H9 (cell line): Measurements from ENCODE around the gene SFMBT2. TPM values are rescaled to one million over a fixed set of nuclear protein-coding genes. Genes with fewer than 3 reads are reported as not detected.

Experiments
- DNase-seq: peaks from one replicate; pipeline ENCODE4 v3.0.0-alpha.2; 2017
- H2AFZ ChIP-seq: one replicate; pipeline ENCODE4 v1.6.1; 2013; ENCODE audit warnings: mild to moderate bottlenecking, low read length, control low read depth, moderate library complexity
- H2AK5ac ChIP-seq: 2 replicates; pipeline ENCODE4 v1.6.1; 2013; ENCODE audit warnings: low read length, control low read depth, mixed read lengths; ENCODE audit not compliant: insufficient read length
- H2BK120ac ChIP-seq: one replicate; pipeline ENCODE4 v1.6.1; 2013; ENCODE audit warnings: low read depth, mild to moderate bottlenecking, low read length, control low read depth, inconsistent platforms; ENCODE audit not compliant: poor library complexity, severe bottlenecking
- H2BK12ac ChIP-seq: 2 replicates; pipeline ENCODE4 v1.6.1; 2013; ENCODE audit warnings: low read length, control low read depth, mixed read lengths, low read depth; ENCODE audit not compliant: insufficient read length
- H2BK15ac ChIP-seq: 2 replicates; pipeline ENCODE4 v1.6.1; 2013; ENCODE audit warnings: low read depth, low read length, control low read depth
- H2BK20ac ChIP-seq: one replicate; pipeline ENCODE4 v1.6.1; 2013; ENCODE audit warnings: low read depth, mild to moderate bottlenecking, low read length, control low read depth, inconsistent platforms; ENCODE audit not compliant: poor library complexity, severe bottlenecking
- H2BK5ac ChIP-seq: 2 replicates; pipeline ENCODE4 v1.6.1; 2013; ENCODE audit warnings: low read length, control low read depth, mixed read lengths; ENCODE audit not compliant: insufficient read length
- H3K14ac ChIP-seq: 2 replicates; pipeline ENCODE4 v1.6.1; 2013; ENCODE audit warnings: low read length, control low read depth; ENCODE audit not compliant: insufficient read depth
- H3K18ac ChIP-seq: 2 replicates; pipeline ENCODE4 v1.6.1; 2013; ENCODE audit warnings: low read depth, mild to moderate bottlenecking, mixed read lengths, low read length, control low read depth; ENCODE audit not compliant: insufficient read length
- H3K23ac ChIP-seq: 2 replicates; pipeline ENCODE4 v1.6.1; 2013; ENCODE audit warnings: low read length, control low read depth, mixed read lengths, low read depth; ENCODE audit not compliant: insufficient read length
- H3K23me2 ChIP-seq: 2 replicates; pipeline ENCODE4 v1.6.1; 2013; ENCODE audit warnings: low read depth, mild to moderate bottlenecking, mixed read lengths, low read length, control low read depth; ENCODE audit not compliant: insufficient read length, poor library complexity, severe bottlenecking
- H3K27ac ChIP-seq: 2 replicates; pipeline ENCODE4 v1.5.1; 2013; ENCODE audit warnings: low read length, control low read depth, mixed read lengths, low read depth; ENCODE audit not compliant: insufficient read length
- H3K27me3 ChIP-seq: 2 replicates; pipeline ENCODE4 v1.6.1; 2013; ENCODE audit warnings: low read length, control low read depth, inconsistent platforms; ENCODE audit not compliant: insufficient read depth
- H3K4ac ChIP-seq: 2 replicates; pipeline ENCODE4 v1.6.1; 2013; ENCODE audit warnings: low read depth, mild to moderate bottlenecking, control low read depth, inconsistent platforms, low read length, moderate library complexity
- H3K4me1 ChIP-seq: 2 replicates; pipeline ENCODE4 v1.6.1; 2013; ENCODE audit warnings: low read length, control low read depth, inconsistent platforms; ENCODE audit not compliant: insufficient read depth
- H3K4me2 ChIP-seq: 2 replicates; pipeline ENCODE4 v1.6.1; 2013; ENCODE audit warnings: low read length, control low read depth, mixed read lengths; ENCODE audit not compliant: insufficient read length, insufficient read depth
- H3K56ac ChIP-seq: 2 replicates; pipeline ENCODE4 v1.6.1; 2013; ENCODE audit warnings: low read depth, mild to moderate bottlenecking, mixed read lengths, low read length, control low read depth; ENCODE audit not compliant: insufficient read length
- H3K79me1 ChIP-seq: 2 replicates; pipeline ENCODE4 v1.6.1; 2013; ENCODE audit warnings: low read depth, mild to moderate bottlenecking, moderate library complexity, low read length, control low read depth, inconsistent platforms; ENCODE audit not compliant: insufficient read depth, poor library complexity, severe bottlenecking
- H3K79me2 ChIP-seq: 2 replicates; pipeline ENCODE4 v1.6.1; 2013; ENCODE audit warnings: low read length, control low read depth, inconsistent platforms; ENCODE audit not compliant: insufficient read depth
- H3K9ac ChIP-seq: 2 replicates; pipeline ENCODE4 v1.6.1; 2013; ENCODE audit warnings: low read length, control low read depth, mixed read lengths; ENCODE audit not compliant: insufficient read length; ENCODE audit errors: extremely low read depth
- H3K9me3 ChIP-seq: one replicate; pipeline ENCODE4 v1.6.1; 2013; ENCODE audit warnings: low read depth, low read length, inconsistent platforms; ENCODE audit not compliant: control insufficient read depth
- H3T11ph ChIP-seq: one replicate; pipeline ENCODE4 v1.6.1; 2013; ENCODE audit warnings: mild to moderate bottlenecking, low read length, control low read depth, inconsistent platforms
- H4K20me1 ChIP-seq: one replicate; pipeline ENCODE4 v1.6.1; 2013; ENCODE audit not compliant: control insufficient read depth, insufficient read length, insufficient read depth
- H4K5ac ChIP-seq: 2 replicates; pipeline ENCODE4 v1.6.1; 2013; ENCODE audit warnings: low read depth, mild to moderate bottlenecking, mixed read lengths, low read length, control low read depth; ENCODE audit not compliant: insufficient read length
- H4K8ac ChIP-seq: replicated peaks from 2 replicates; pipeline ENCODE4 v1.6.1; 2013; ENCODE audit warnings: low read length, control low read depth, mixed read lengths, low read depth; ENCODE audit not compliant: insufficient read length
- H4K91ac ChIP-seq: 2 replicates; pipeline ENCODE4 v1.6.1; 2013; ENCODE audit warnings: low read depth, mild to moderate bottlenecking, moderate library complexity, mixed read lengths, low read length, control low read depth; ENCODE audit not compliant: insufficient read length
- H3K27ac Mint-ChIP-seq, 3 experiments: 2 replicates in 2 of 3; 3 replicates in 1 of 3; pipeline ENCODE4 v1.8.0; 2020 to 2021; ENCODE audit warnings: mixed read lengths in 3 of 3, mild to moderate bottlenecking in 1 of 3, moderate library complexity in 1 of 3
- H3K27me3 Mint-ChIP-seq: 2 replicates; pipeline ENCODE4 v1.8.0; 2021; ENCODE audit warnings: low read depth, mild to moderate bottlenecking, moderate library complexity, mixed read lengths
- H3K36me3 Mint-ChIP-seq, 3 experiments: 2 replicates in 2 of 3; 3 replicates in 1 of 3; pipeline ENCODE4 v1.8.0; 2020 to 2021; ENCODE audit warnings: low read depth in 3 of 3, mixed read lengths in 3 of 3; ENCODE audit not compliant: insufficient read depth in 1 of 3
- H3K4me1 Mint-ChIP-seq, 2 experiments: 2 replicates each; pipeline ENCODE4 v1.8.0; 2020; ENCODE audit warnings: mixed read lengths in 2 of 2
- H3K4me3 Mint-ChIP-seq, 2 experiments: 2 replicates in 1 of 2; 3 replicates in 1 of 2; pipeline ENCODE4 v1.8.0; 2020 to 2021; ENCODE audit warnings: mild to moderate bottlenecking in 2 of 2, mixed read lengths in 2 of 2, moderate library complexity in 1 of 2
- H3K9me3 Mint-ChIP-seq, 2 experiments: 2 replicates in 1 of 2; 3 replicates in 1 of 2; pipeline ENCODE4 v1.8.0; 2020; ENCODE audit warnings: mild to moderate bottlenecking in 2 of 2, mixed read lengths in 2 of 2, moderate library complexity in 1 of 2
- CTCF ChIP-seq: fragments of 200-600 bp; sonication (generic); conservative IDR thresholded peaks from 3 replicates; pipeline ENCODE4 v1.8.0; 2021; ENCODE audit warnings: antibody characterized with exemption, mild to moderate bottlenecking
- WGBS: extraction: QIAGEN DNeasy Blood & Tissue Kit; methylation state at CpG from one replicate; pipeline ENCODE4 v1.1.7; 2013; ENCODE audit warnings: missing lambda C conversion rate, low lambda C conversion rate, mixed read lengths; ENCODE audit not compliant: insufficient read length; ENCODE audit errors: extremely low coverage; 5-methylcytosine and 5-hydroxymethylcytosine counted together
- total RNA-seq: library from RNA; stranded (reverse); gene quantifications from 2 replicates; pipeline ENCODE4 v1.2.1, GENCODE V29; 2021

SFMBT2 gene
- total RNA-seq, 1 experiment from 2014 or later, result 5.3 TPM

GRCh38 chr10:7130191-7130911 lies 280.5 kb downstream of the SFMBT2 start:
- H3K4me2 ChIP-seq, result no peak overlapping the region
- H4K5ac ChIP-seq, result no peak overlapping the region
- H2BK120ac ChIP-seq, result no peak overlapping the region
- no peak overlapping the region for H3K18ac ChIP-seq
- H4K20me1 ChIP-seq, result no peaks in the 10 kb centered on the region
- Mint-ChIP-seq H3K27ac (no peak overlapping the region), H3K9me3 (peaks cover 11 to 12% of the 10 kb centered on the region in 2 experiments; a peak in 4 of 5 replicates), H3K27me3 (peaks cover 2% of the 10 kb centered on the region; the same call in 1 of the 2 replicates), H3K4me3 (no peak overlapping the region), H3K36me3 (peaks cover 0 to 8% (median 6%) of the 10 kb centered on the region in 3 experiments; a peak in 2 of 7 replicates), H3K4me1 (no peaks in the 10 kb centered on the region)
- no peak overlapping the region for H2BK15ac ChIP-seq
- no peak overlapping the region for H3K56ac ChIP-seq
- no peaks in the 10 kb centered on the region for H3K79me2 ChIP-seq
- no peak overlapping the region for H3K14ac ChIP-seq
- no peaks in the 10 kb centered on the region for H3K79me1 ChIP-seq
- no peaks in the 10 kb centered on the region for H3K4me1 ChIP-seq
- H3K23ac ChIP-seq, result no peak overlapping the region
- H3K23me2 ChIP-seq, result no peaks in the 10 kb centered on the region
- no peak overlapping the region for H2AK5ac ChIP-seq
- H4K91ac ChIP-seq, result no peak overlapping the region
- H2BK5ac ChIP-seq, result no peak overlapping the region
- H3T11ph ChIP-seq, result no peak overlapping the region
- DNase-seq, result no peak
- H4K8ac ChIP-seq, result no peak overlapping the region
- no peaks in the 10 kb centered on the region for H3K27me3 ChIP-seq
- no peak overlapping the region for H3K4ac ChIP-seq
- WGBS, result no CpG with 5 or more reads among the region's 11 CpGs
- H3K27ac ChIP-seq, result no peak overlapping the region
- H3K9ac ChIP-seq, result no peak overlapping the region
- H2AFZ ChIP-seq, result no peak overlapping the region
- no peak overlapping the region for H2BK20ac ChIP-seq
- no peaks in the 10 kb centered on the region for H3K9me3 ChIP-seq
- TF ChIP-seq CTCF, result no peak
- H2BK12ac ChIP-seq, result no peak overlapping the region
